ENCODE results near the gene MAOB.

The MAOB gene

DNA sequence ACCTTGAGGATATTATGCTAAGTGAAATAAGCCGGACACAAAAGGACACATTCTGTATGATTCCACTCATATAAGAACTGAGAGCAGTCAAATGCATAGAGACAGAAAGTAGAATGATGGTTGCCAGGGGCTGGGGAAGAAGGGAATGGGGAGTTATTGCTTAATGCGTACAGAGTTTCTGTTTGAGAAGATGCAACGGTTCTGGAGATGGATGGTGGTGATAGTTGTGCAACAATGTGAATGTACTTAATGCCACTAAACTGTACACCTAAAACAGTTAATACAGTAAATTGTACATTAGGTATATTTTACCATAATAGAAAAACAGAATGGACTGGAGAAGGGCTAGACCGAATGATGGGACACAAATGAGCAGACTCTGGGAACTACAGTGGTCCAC, 15.8 kb downstream of the MAOB start:
- H3K36me3 ChIP-seq, result no peaks in the 10 kb centered on the region
- TF ChIP-seq CTCF (IDR thresholded peaks at IDR 0.05; ENCODE audit: low read depth, low read length), result no peak

GRCh38 chrX:43865791-43866190, 16.5 kb downstream of the MAOB start:
- Histone ChIP-seq H3K27me3 (ENCODE audit: insufficient read depth, low read depth, severe bottlenecking) (peaks cover 7% of the 10 kb centered on the region), H3K36me3 (no peaks in the 10 kb centered on the region), H3K9me3 (ENCODE audit: severe bottlenecking) (no peaks in the 10 kb centered on the region), H3K27ac (no peak overlapping the region), H3K4me3 (ENCODE audit: low read depth, low read length) (no peak overlapping the region)
- TF ChIP-seq CTCF (IDR thresholded peaks at IDR 0.05; ENCODE audit: low read depth, low read length), result no peak
- DNase-seq, result no peak

More for the DNA sequence above, 15.8 kb downstream of the MAOB start:
- Histone ChIP-seq H3K9me3 (ENCODE audit: severe bottlenecking) (no peaks in the 10 kb centered on the region), H3K4me3 (ENCODE audit: low read depth, low read length) (no peak overlapping the region), H3K27ac (no peak overlapping the region), H3K27me3 (ENCODE audit: insufficient read depth, low read depth, severe bottlenecking) (peaks cover 7% of the 10 kb centered on the region)
- no peak for DNase-seq

DNA sequence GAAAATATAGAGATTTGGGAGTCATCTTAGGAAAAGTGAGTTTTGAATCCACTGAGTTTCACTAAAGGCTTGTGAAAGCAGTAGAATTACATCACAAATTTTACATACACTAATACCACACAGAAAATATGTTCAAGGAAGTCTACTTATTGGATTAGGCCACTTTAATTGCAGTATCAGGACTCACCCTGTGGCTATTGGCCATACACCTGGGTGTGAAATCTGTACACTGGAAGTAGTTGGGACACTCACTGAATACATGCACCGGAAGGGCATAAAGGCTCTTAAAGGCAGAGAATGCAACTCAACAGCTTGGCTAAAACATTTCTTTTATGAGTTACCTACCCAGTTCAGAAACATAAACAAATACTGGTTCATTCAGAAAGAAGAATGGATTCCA, 19.8 kb downstream of the MAOB start:
- Histone ChIP-seq H3K4me3 (ENCODE audit: low read depth, low read length) (no peak overlapping the region), H3K27ac (no peak overlapping the region), H3K27me3 (ENCODE audit: insufficient read depth, low read depth, severe bottlenecking) (peaks cover 5% of the 10 kb centered on the region), H3K9me3 (ENCODE audit: severe bottlenecking) (no peaks in the 10 kb centered on the region), H3K36me3 (no peaks in the 10 kb centered on the region)
- no peak for TF ChIP-seq CTCF (IDR thresholded peaks at IDR 0.05; ENCODE audit: low read depth, low read length)
- DNase-seq, result no peak

GRCh38 chrX:43861750-43862149, 20.5 kb downstream of the MAOB start:
- H3K27ac ChIP-seq, result no peak overlapping the region
- DNase-seq, result no peak
- H3K27me3 ChIP-seq (ENCODE audit: insufficient read depth, low read depth, severe bottlenecking), result peaks cover under 1% of the 10 kb centered on the region
- no peaks in the 10 kb centered on the region for H3K36me3 ChIP-seq
- no peak for TF ChIP-seq CTCF (IDR thresholded peaks at IDR 0.05; ENCODE audit: low read depth, low read length)
- no peak overlapping the region for H3K4me3 ChIP-seq (ENCODE audit: low read depth, low read length)
- H3K9me3 ChIP-seq (ENCODE audit: severe bottlenecking), result no peaks in the 10 kb centered on the region

GRCh38 chrX:43860646-43861370, 21.4 kb downstream of the MAOB start:
- H3K27ac ChIP-seq, result no peak overlapping the region
- DNase-seq, result no peak
- H3K36me3 ChIP-seq, result no peaks in the 10 kb centered on the region
- no peak for TF ChIP-seq CTCF (IDR thresholded peaks at IDR 0.05; ENCODE audit: low read depth, low read length)
- H3K27me3 ChIP-seq (ENCODE audit: insufficient read depth, low read depth, severe bottlenecking), result no peaks in the 10 kb centered on the region
- no peaks in the 10 kb centered on the region for H3K9me3 ChIP-seq (ENCODE audit: severe bottlenecking)
- H3K4me3 ChIP-seq (ENCODE audit: low read depth, low read length), result no peak overlapping the region
